ENCODE data around the gene HSPB2.

GRCh38 chr11:111870113-111870512 is 42.4 kb upstream of the HSPB2 start:
- no peak for TF ChIP-seq BHLHE40 (IDR thresholded peaks at IDR 0.05; ENCODE audit: borderline replicate concordance)
- TF ChIP-seq SUZ12 (IDR thresholded peaks at IDR 0.05): no peak
- no peak for TF ChIP-seq SP1 (IDR thresholded peaks at IDR 0.05)
- no peak for TF ChIP-seq ELF4 (IDR thresholded peaks at IDR 0.05)
- TF ChIP-seq FOXK2 (IDR thresholded peaks at IDR 0.05): no peak
- no peak for TF ChIP-seq ZNF384 (IDR thresholded peaks at IDR 0.05)
- TF ChIP-seq FOXM1 (IDR thresholded peaks at IDR 0.05; ENCODE audit: borderline replicate concordance): no peak
- no peak for TF ChIP-seq HDGF (IDR thresholded peaks at IDR 0.05; ENCODE audit: borderline replicate concordance)
- TF ChIP-seq, protein P1, sequence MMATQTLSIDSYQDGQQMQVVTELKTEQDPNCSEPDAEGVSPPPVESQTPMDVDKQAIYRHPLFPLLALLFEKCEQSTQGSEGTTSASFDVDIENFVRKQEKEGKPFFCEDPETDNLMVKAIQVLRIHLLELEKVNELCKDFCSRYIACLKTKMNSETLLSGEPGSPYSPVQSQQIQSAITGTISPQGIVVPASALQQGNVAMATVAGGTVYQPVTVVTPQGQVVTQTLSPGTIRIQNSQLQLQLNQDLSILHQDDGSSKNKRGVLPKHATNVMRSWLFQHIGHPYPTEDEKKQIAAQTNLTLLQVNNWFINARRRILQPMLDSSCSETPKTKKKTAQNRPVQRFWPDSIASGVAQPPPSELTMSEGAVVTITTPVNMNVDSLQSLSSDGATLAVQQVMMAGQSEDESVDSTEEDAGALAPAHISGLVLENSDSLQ (IDR thresholded peaks at IDR 0.05): no peak
- TF ChIP-seq TARDBP (IDR thresholded peaks at IDR 0.05): no peak
- TF ChIP-seq ARNT (IDR thresholded peaks at IDR 0.05): no peak

Data from HEK293T (cell line).